NCI-H82 treated with DMSO at 0.1 percent for 48 hours (cell line): ENCODE data around the gene SERPINA1.
"Not testable (repeated sequence)": the region's sequence is repeated elsewhere in the genome, so short reads cannot be mapped to it uniquely, and the experiment has no call there.

ENCODE experiments used
- DNase-seq: peaks from one replicate; lab custom pipeline; 2025; ENCODE audit not compliant: unreplicated experiment; lab: John Stamatoyannopoulos, UW

The SERPINA1 gene

GRCh38 chr14:94348836-94349235 is 39.6 kb downstream of the SERPINA1 start:
- no peak for DNase-seq

- no peak for DNase-seq
Measured at GRCh38 chr14:94346841-94347240, 41.6 kb downstream of the SERPINA1 start.

- not testable (repeated sequence) for DNase-seq
Measured at GRCh38 chr14:94346065-94346786, 42.2 kb downstream of the SERPINA1 start.

GRCh38 chr14:94345344-94346064 is 42.9 kb downstream of the SERPINA1 start:
- no peak for DNase-seq

GRCh38 chr14:94344389-94344788 is 44.0 kb downstream of the SERPINA1 start:
- no peak for DNase-seq

GRCh38 chr14:94343238-94344005 is 45.0 kb downstream of the SERPINA1 start:
- no peak for DNase-seq

- no peak for DNase-seq
Measured at GRCh38 chr14:94342334-94342934, 46.0 kb downstream of the SERPINA1 start.

- no peak for DNase-seq
Measured at GRCh38 chr14:94341656-94342333, 46.6 kb downstream of the SERPINA1 start.

- no peak for DNase-seq
Measured at GRCh38 chr14:94340533-94340932, 47.9 kb downstream of the SERPINA1 start.

- no peak for DNase-seq
Measured at GRCh38 chr14:94338023-94338422, 50.4 kb downstream of the SERPINA1 start.

- DNase-seq = no peak
Measured at GRCh38 chr14:94337274-94337673, 51.1 kb downstream of the SERPINA1 start.

GRCh38 chr14:94334872-94335271 is 53.5 kb downstream of the SERPINA1 start:
- no peak for DNase-seq

- no peak for DNase-seq
Measured at GRCh38 chr14:94332587-94332986, 55.8 kb downstream of the SERPINA1 start.

GRCh38 chr14:94332063-94332583 is 56.3 kb downstream of the SERPINA1 start:
- no peak for DNase-seq

- DNase-seq = no peak
Measured at GRCh38 chr14:94331462-94331861, 56.9 kb downstream of the SERPINA1 start.

GRCh38 chr14:94330857-94331256 is 57.5 kb downstream of the SERPINA1 start:
- no peak for DNase-seq

- DNase-seq = no peak
Measured at GRCh38 chr14:94330432-94330831, 58.0 kb downstream of the SERPINA1 start.

- DNase-seq = no peak
Measured at GRCh38 chr14:94329857-94330256, 58.5 kb downstream of the SERPINA1 start.

- DNase-seq = no peak
Measured at GRCh38 chr14:94328196-94328595, 60.2 kb downstream of the SERPINA1 start.
